SK-N-SH (cell line): Measurements from ENCODE around the gene SLC10A7. TPM values are rescaled to one million over a fixed set of nuclear protein-coding genes. Genes with fewer than 3 reads are reported as not detected.

ENCODE experiments used
- CTCF ChIA-PET: fragments of 300-600, 350-600 bp; formaldehyde crosslinking; extraction: SDS; loops from one replicate; lab custom pipeline; 2021; lab: Yijun Ruan, JAX
- POLR2A ChIA-PET: fragments of 350-600 bp; sonication (Branson Sonifier 250); formaldehyde crosslinking; extraction: SDS; loops from one replicate; lab custom pipeline; 2020; ENCODE audit warnings: antibody characterized with exemption, inconsistent platforms; lab: Yijun Ruan, JAX
- DNase-seq: peaks from one replicate; pipeline ENCODE4 v3.0.0; 2012
- H2AFZ ChIP-seq: fragments of 200-600 bp; sonication (generic); 2 replicates; pipeline ENCODE4 v1.8.1; 2016; ENCODE audit warnings: antibody characterized with exemption, mild to moderate bottlenecking, low read depth
- H3F3A ChIP-seq: fragments of 200-600 bp; sonication (generic); replicated peaks from 2 replicates; pipeline ENCODE3; 2016; ENCODE audit warnings: antibody characterized with exemption, mild to moderate bottlenecking; ENCODE audit not compliant: insufficient read depth
- H3K27ac ChIP-seq, 2 experiments: fragments of 200-500 bp in 1 of 2; fragments of 200-600 bp in 1 of 2; sonication (Bioruptor generic) in 1 of 2; sonication (generic), shearing (Covaris generic) in 1 of 2; 2 replicates each; pipeline versions ENCODE4 v1.5.1 to v1.6.1; 2014 to 2016; ENCODE audit warnings: low read depth in 2 of 2, inconsistent platforms in 1 of 2, low read length in 1 of 2, mild to moderate bottlenecking in 1 of 2, mixed read lengths in 1 of 2
- H3K27me3 ChIP-seq: fragments of 200-600 bp; sonication (generic), shearing (Covaris generic); 2 replicates; pipeline ENCODE4 v1.6.1; 2016; ENCODE audit warnings: mixed run types; ENCODE audit not compliant: insufficient read depth
- H3K36me3 ChIP-seq, 2 experiments: fragments of 200-500 bp in 1 of 2; fragments of 200-600 bp in 1 of 2; sonication (Bioruptor generic) in 1 of 2; sonication (generic) in 1 of 2; replicated peaks in 1 of 2; 2 replicates each; pipeline versions ENCODE3 to v1.5.1; 2014 to 2016; ENCODE audit warnings: low read length in 1 of 2, mild to moderate bottlenecking in 1 of 2; ENCODE audit not compliant: insufficient read depth in 2 of 2, control insufficient read depth in 1 of 2
- H3K4me1 ChIP-seq, 2 experiments: fragments of 200-500 bp in 1 of 2; fragments of 200-600 bp in 1 of 2; sonication (Bioruptor generic) in 1 of 2; sonication (generic), shearing (Covaris generic) in 1 of 2; 2 replicates each; pipeline versions ENCODE4 v1.5.1 to v1.6.1; 2014 to 2016; ENCODE audit warnings: low read depth in 1 of 2, low read length in 1 of 2, mixed run types in 1 of 2; ENCODE audit not compliant: insufficient read depth in 2 of 2, control insufficient read depth in 1 of 2
- H3K4me2 ChIP-seq: fragments of 200-600 bp; sonication (generic), shearing (Covaris generic); 2 replicates; pipeline ENCODE4 v1.6.1; 2017; ENCODE audit warnings: mixed run types
- H3K4me3 ChIP-seq, 2 experiments: fragments of 200-500 bp in 1 of 2; fragments of 200-600 bp in 1 of 2; sonication (Bioruptor generic) in 1 of 2; sonication (generic), shearing (Covaris generic) in 1 of 2; 2 replicates each; pipeline versions ENCODE4 v1.5.1 to v1.8.1; 2014 to 2016; ENCODE audit warnings: low read depth in 2 of 2, inconsistent platforms in 1 of 2, low read length in 1 of 2, mild to moderate bottlenecking in 1 of 2, mixed read lengths in 1 of 2, moderate library complexity in 1 of 2
- H3K79me2 ChIP-seq: fragments of 200-600 bp; sonication (generic); 2 replicates; pipeline ENCODE4 v1.8.1; 2017; ENCODE audit warnings: mild to moderate bottlenecking; ENCODE audit not compliant: insufficient read depth
- H3K9ac ChIP-seq: fragments of 200-600 bp; sonication (generic); 2 replicates; pipeline ENCODE4 v1.6.1; 2017; ENCODE audit warnings: mixed run types
- H3K9me2 ChIP-seq: fragments of 200-600 bp; sonication (generic); 2 replicates; pipeline ENCODE4 v1.6.1; 2017; ENCODE audit warnings: mixed run types
- H3K9me3 ChIP-seq: fragments of 200-600 bp; sonication (generic); 2 replicates; pipeline ENCODE4 v1.6.1; 2017; ENCODE audit warnings: mixed run types, mild to moderate bottlenecking, moderate library complexity
- H4K20me1 ChIP-seq: fragments of 200-600 bp; sonication (generic); 2 replicates; pipeline ENCODE4 v1.6.1; 2017; ENCODE audit warnings: mild to moderate bottlenecking, mixed run types; ENCODE audit not compliant: insufficient read depth
- CTCF ChIP-seq: fragments of 200-600 bp; sonication (generic); IDR thresholded peaks from 2 replicates; pipeline ENCODE4 v1.6.1; 2017; ENCODE audit warnings: antibody characterized with exemption, mild to moderate bottlenecking, moderate library complexity
- ELF1 ChIP-seq: IDR thresholded peaks from 2 replicates; pipeline ENCODE4 v1.4.0; 2012
- EZH2phosphoT487 ChIP-seq: fragments of 200-600 bp; sonication (generic); IDR thresholded peaks from 2 replicates; pipeline ENCODE4 v1.6.1; 2017; ENCODE audit warnings: low read depth, mixed run types, mild to moderate bottlenecking, antibody characterized with exemption, moderate library complexity, borderline replicate concordance
- FOXJ3 ChIP-seq: sonication (generic); formaldehyde crosslinking; IDR thresholded peaks from 2 replicates; pipeline ENCODE4 v1.5.1; 2020; ENCODE audit warnings: mild to moderate bottlenecking, missing genetic modification reagents
- GATA2 ChIP-seq: sonication (generic); formaldehyde crosslinking; IDR thresholded peaks from 2 replicates; pipeline ENCODE4 v1.5.0; 2020; ENCODE audit warnings: mild to moderate bottlenecking, missing genetic modification reagents
- JUND ChIP-seq: IDR thresholded peaks from 2 replicates; pipeline ENCODE4 v1.4.0; 2012
- MAX ChIP-seq: IDR thresholded peaks from 2 replicates; pipeline ENCODE4 v1.4.0; 2012; ENCODE audit warnings: low read depth
- MEF2A ChIP-seq: IDR thresholded peaks from 2 replicates; pipeline ENCODE4 v1.4.0; 2012; ENCODE audit warnings: low read depth, borderline replicate concordance
- MXI1 ChIP-seq: IDR thresholded peaks from 2 replicates; pipeline ENCODE4 v1.6.1; 2012; ENCODE audit warnings: mild to moderate bottlenecking, low read depth, low read length, improper control_type of control experiment
- PBX3 ChIP-seq: IDR thresholded peaks from 2 replicates; pipeline ENCODE4; 2012
- POLR2AphosphoS5 ChIP-seq: IDR thresholded peaks from 2 replicates; pipeline ENCODE4 v1.6.1; 2012; ENCODE audit warnings: low read depth, low read length
- RCOR1 ChIP-seq: fragments of 150-350 bp; IDR thresholded peaks from 2 replicates; pipeline ENCODE4 v1.6.1; 2017; ENCODE audit warnings: antibody characterized with exemption, low read length
- REST ChIP-seq: IDR thresholded peaks from 2 replicates; pipeline ENCODE4 v1.6.1; 2012; ENCODE audit warnings: mild to moderate bottlenecking, low read depth, low read length, moderate library complexity
- RXRA ChIP-seq: IDR thresholded peaks from 2 replicates; pipeline ENCODE4 v1.4.0; 2012; ENCODE audit warnings: low read depth, mild to moderate bottlenecking, borderline replicate concordance
- SIN3A ChIP-seq: IDR thresholded peaks from 2 replicates; pipeline ENCODE4 v1.6.1; 2012; ENCODE audit warnings: low read depth, mild to moderate bottlenecking, low read length, moderate library complexity, borderline replicate concordance
- TAF1 ChIP-seq: IDR thresholded peaks from 2 replicates; pipeline ENCODE4 v1.6.1; 2012; ENCODE audit warnings: low read depth, mild to moderate bottlenecking, low read length, moderate library complexity, borderline replicate concordance
- TEAD4 ChIP-seq: IDR thresholded peaks from 2 replicates; pipeline ENCODE4 v1.4.0; 2012; ENCODE audit warnings: mild to moderate bottlenecking, borderline replicate concordance; ENCODE audit not compliant: insufficient read depth
- USF2 ChIP-seq: fragments of 150-350 bp; IDR thresholded peaks from 2 replicates; pipeline ENCODE4 v1.6.1; 2017; ENCODE audit warnings: antibody characterized with exemption, low read length, low read depth, borderline replicate concordance
- ZBTB33 ChIP-seq: IDR thresholded peaks from 2 replicates; pipeline ENCODE4 v1.4.0; 2012; ENCODE audit warnings: low read depth, borderline replicate concordance
- WGBS: methylation state at CpG from one replicate; pipeline ENCODE4 v1.1.6; 2017; ENCODE audit warnings: low lambda C conversion rate; 5-methylcytosine and 5-hydroxymethylcytosine counted together
- polyA plus RNA-seq, 3 experiments: library from polyadenylated mRNA; depleted of rRNA; stranded (reverse); fragments of >200 nt; gene quantifications; 2 replicates each; pipeline ENCODE4 v1.2.3, GENCODE V29; 2012

The SLC10A7 gene
- polyA plus RNA-seq, 1 of the 3 experiments (the other 2 are of a cell fraction): 3.3 TPM

GRCh38 chr4:146299607-146300006, 222.1 kb downstream of the SLC10A7 start:
- H3K4me1 ChIP-seq: no peaks in the 10 kb centered on the region; a peak in 1 of 4 replicates
- no peak overlapping the region for H3K27ac ChIP-seq
- 90% methylated on average over 3 of the region's 3 CpGs for WGBS
- no peaks in the 10 kb centered on the region for H3K9me3 ChIP-seq
- H3K27me3 ChIP-seq: no peaks in the 10 kb centered on the region
- TF ChIP-seq CTCF (no peak), TAF1 (no peak), RXRA (no peak), MXI1 (no peak), RCOR1 (no peak), PBX3 (no peak), TEAD4 (no peak), GATA2 (no peak), REST (no peak), USF2 (no peak), EZH2phosphoT487 (no peak), JUND (no peak), MAX (no peak), ELF1 (no peak), POLR2AphosphoS5 (no peak), MEF2A (no peak), FOXJ3 (CRISPR knock-in tag) (no peak), ZBTB33 (no peak), SIN3A (no peak)
- H3K36me3 ChIP-seq: no peaks in the 10 kb centered on the region
- CTCF ChIA-PET: no interaction called here
- H3K9ac ChIP-seq: no peak overlapping the region
- POLR2A ChIA-PET: no interaction called here
- no peak overlapping the region for H3K4me3 ChIP-seq
- no peaks in the 10 kb centered on the region for H4K20me1 ChIP-seq
- no peak overlapping the region for H2AFZ ChIP-seq
- DNase-seq: no peak
- no peaks in the 10 kb centered on the region for H3K9me2 ChIP-seq
- no peak overlapping the region for H3K4me2 ChIP-seq
- no peaks in the 10 kb centered on the region for H3F3A ChIP-seq
- H3K79me2 ChIP-seq: no peaks in the 10 kb centered on the region
